GM18909 (cell line): Measurements from ENCODE around the gene RNF44.

Experiments used
- ATAC-seq: cut with Tn5 transposase; IDR thresholded peaks from one replicate; pipeline ENCODE4 v1.9.1; 2021; ENCODE audit warnings: mild to moderate bottlenecking; ENCODE audit not compliant: unreplicated experiment, poor library complexity

The RNF44 gene

DNA sequence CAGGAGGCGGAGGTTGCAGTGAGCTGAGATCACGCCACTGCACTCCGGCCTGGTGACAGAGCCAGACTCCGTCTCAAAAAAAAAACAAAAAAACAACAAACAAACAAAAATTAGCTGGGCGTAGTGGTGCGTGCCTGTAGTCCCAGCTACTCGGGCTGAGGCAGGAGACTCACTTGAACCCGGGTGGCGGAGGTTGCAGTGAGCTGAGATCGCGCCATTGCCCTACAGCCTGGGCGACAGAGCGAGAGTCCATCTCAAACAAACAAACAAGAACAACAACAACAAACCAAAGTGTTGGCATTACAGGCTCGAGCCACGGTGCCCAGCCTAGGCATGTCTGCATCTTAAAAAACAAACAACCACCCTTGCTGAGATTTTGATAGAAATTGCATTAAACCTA lies 12.2 kb downstream of the RNF44 start:
- no peak for ATAC-seq

- no peak for ATAC-seq
These were observed 13.1 kb downstream of the RNF44 start for GRCh38 chr5:176524138-176524537.

DNA sequence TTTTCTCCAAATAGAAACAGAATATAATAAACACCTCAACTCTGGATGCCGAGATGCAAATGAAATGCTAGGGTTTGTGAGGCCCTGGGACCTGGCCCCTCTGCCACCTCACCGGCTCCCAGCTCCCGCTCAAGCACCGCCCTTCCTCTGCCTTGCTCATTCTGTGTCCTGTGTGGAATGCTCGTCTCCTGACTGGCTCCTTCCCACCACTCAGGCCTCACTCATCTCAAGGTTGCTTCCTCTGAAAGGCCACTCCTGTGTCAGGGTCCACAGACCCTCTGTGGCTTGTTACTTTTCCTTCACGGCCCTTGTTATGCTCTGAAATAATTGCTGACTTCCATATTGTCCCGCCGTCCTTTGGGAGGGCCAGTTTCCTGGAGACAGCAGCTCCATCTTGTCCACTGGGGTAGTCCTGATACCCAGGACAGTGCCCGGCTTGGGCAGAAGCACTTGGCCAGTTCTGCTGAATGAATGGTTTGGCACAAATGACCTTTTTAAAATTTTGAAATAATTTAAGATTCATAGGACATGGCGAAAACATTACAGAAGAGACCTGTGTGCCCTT lies 15.4 kb downstream of the RNF44 start:
- ATAC-seq = no peak

GRCh38 chr5:176521286-176521685 lies 15.9 kb downstream of the RNF44 start:
- no peak for ATAC-seq

- ATAC-seq = no peak
These were observed 17.1 kb downstream of the RNF44 start for GRCh38 chr5:176519810-176520720.

DNA sequence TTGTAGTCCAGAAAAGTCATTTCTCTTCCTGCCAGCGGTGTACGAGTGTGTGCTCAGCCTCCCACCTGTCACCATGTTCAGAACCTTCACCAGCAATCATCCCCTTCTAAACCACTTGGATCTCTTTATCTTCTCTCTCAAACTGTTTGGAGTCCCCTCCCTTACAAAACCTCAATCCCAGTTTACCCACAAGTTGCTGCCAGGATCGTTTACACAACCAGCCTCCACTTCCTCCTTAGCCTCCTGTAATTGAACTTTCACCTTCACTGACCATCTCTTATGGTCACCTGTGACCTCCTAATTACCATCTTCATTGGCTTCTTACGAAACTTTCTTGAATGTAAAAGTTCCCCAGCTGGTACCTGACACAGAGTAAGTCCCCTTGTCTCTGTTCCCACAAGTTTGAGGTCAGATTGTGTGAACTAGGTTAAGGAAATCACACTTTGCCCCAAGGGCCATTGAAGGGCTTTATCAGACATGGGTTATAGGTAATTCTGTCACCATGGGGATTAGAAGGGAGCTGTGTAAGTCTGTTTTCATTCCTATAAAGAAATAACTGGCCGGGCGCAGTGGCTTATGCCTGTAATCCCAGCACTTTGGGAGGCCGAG lies 20.0 kb downstream of the RNF44 start:
- no peak for ATAC-seq

- ATAC-seq = no peak
These were observed 21.8 kb downstream of the RNF44 start for GRCh38 chr5:176515396-176515795.

- ATAC-seq = no peak
These were observed 22.8 kb downstream of the RNF44 start for GRCh38 chr5:176514244-176514950.

DNA sequence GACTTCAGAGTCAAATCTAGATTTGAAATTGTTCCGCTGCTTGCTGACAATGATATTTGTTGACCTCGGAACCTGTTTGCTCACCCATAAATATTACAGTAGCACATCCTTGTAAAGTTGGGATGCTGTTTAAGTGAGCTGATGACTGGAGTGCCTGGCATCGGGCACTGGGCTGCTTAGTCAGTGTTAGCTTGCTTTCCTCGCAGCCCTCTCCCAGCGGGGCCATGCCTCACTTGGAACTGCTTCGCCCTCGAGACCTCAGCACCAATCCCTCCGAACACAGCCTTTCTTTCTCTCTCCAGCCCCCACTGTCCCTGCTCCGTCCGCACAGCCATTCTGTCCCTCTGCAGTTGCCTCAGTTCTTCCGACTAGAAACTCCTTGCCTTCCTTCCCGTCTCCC lies 23.4 kb downstream of the RNF44 start:
- no peak for ATAC-seq

DNA sequence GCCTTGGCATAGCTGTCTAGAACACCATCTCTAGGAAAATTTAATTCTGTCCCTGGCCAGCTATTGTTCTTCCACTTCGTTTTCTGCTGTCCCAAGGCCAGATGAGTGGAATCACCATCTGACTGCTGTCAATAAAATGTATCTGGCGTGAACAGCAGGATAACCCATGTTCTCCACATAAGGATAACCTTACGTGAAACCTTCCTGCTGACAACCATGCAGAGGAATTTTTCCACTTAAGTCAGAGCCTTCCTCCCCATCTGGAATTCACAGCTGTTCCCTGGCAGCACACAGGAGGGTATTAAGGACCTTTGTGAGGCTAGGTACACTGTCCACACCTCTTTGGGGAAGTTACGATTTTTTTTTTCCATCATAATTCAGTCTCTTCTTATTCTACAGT lies 28.6 kb downstream of the RNF44 start:
- no peak for ATAC-seq

GRCh38 chr5:176507911-176508310 lies 29.3 kb downstream of the RNF44 start:
- ATAC-seq = no peak

GRCh38 chr5:176503496-176503895 lies 33.7 kb downstream of the RNF44 start:
- ATAC-seq = no peak

- no peak for ATAC-seq
These were observed 35.9 kb downstream of the RNF44 start for GRCh38 chr5:176501333-176501732.

GRCh38 chr5:176500511-176500910 lies 36.7 kb downstream of the RNF44 start:
- no peak for ATAC-seq

- ATAC-seq = no peak
These were observed 37.9 kb downstream of the RNF44 start for GRCh38 chr5:176499273-176499672.

- ATAC-seq = no peak
These were observed 39.4 kb downstream of the RNF44 start for GRCh38 chr5:176497852-176498251.

DNA sequence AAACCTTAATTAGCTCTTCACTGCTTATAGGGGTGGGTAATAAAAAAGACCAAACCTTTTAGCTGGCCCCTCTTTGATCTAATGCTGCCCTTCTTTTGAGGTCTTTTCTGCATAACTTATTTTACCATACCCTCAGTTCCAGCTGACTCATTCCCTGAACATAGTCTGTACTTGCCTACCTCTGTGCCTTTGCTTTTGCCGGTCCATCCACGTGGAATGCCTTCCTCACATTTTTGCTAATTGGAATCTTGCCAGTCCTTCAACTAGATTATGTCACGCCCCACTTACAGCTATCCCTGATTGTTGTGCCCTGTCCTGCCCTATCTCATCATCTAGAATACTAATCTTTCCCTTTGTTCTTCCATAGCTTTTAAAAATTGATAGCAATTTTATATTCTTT lies 44.8 kb downstream of the RNF44 start:
- ATAC-seq = no peak

DNA sequence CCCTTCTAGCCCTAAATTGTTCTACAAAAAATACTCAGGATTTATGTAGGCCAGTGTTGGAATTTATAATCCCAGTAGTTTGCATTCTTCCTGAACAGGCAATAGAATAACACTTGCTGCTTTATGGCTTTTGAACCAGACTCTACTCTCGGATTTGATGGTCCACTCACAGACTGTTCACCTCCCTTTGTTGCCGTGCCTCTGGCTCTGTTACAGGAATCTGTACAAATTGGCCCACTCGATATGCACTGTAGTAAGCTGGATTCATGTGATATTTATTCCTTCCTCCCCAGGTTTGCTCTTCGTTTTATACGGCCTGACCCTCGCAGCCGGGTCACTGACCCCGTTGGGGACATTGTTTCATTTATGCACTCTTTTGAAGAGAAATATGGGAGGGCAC lies 45.3 kb downstream of the RNF44 start:
- no peak for ATAC-seq

- ATAC-seq = no peak
These were observed 46.1 kb downstream of the RNF44 start for GRCh38 chr5:176491101-176491502.

DNA sequence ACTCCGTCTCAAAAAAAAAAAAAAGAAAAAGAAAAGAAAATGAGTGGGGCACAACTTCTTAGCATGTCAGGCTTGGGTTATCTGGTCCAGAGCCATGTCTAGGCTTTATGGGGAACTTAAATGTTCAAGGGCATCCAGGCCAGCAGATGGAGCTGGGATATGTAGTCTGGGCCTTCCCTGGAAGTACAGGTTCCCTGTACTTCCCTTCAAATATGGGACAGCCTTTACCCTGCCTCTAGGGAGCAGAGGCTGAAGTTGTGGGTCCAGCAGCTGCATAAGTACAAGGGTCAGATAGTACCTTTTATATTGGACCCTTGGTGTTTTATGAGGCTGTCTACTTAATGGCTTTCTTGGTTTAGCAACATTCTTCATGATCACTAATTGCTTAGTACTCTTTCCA lies 46.9 kb downstream of the RNF44 start:
- ATAC-seq = no peak

GRCh38 chr5:176489077-176489476 lies 48.1 kb downstream of the RNF44 start:
- ATAC-seq = no peak
